Endodermal cell (in vitro differentiated cells): ENCODE data around the gene PCID2. TPM values are rescaled to one million over a fixed set of nuclear protein-coding genes. Genes with fewer than 3 reads are reported as not detected.

ENCODE experiments used
- DNase-seq: peaks from one replicate; pipeline ENCODE4 v3.0.0-alpha.2; 2017
- H3K27ac ChIP-seq: 2 replicates; pipeline ENCODE4 v1.5.1; 2013; ENCODE audit warnings: mild to moderate bottlenecking, low read depth, low read length, moderate library complexity
- H3K27me3 ChIP-seq: 2 replicates; pipeline ENCODE4 v1.6.1; 2013; ENCODE audit warnings: mild to moderate bottlenecking, low read length, moderate library complexity; ENCODE audit not compliant: insufficient read depth, control insufficient read depth, poor library complexity, severe bottlenecking
- H3K36me3 ChIP-seq: 2 replicates; pipeline ENCODE4 v1.7.0; 2013; ENCODE audit warnings: mild to moderate bottlenecking, low read length, moderate library complexity; ENCODE audit not compliant: control insufficient read depth, insufficient read depth
- H3K4me1 ChIP-seq: one replicate; pipeline ENCODE4 v1.7.0; 2013; ENCODE audit warnings: low read length; ENCODE audit not compliant: control insufficient read depth, insufficient read depth
- H3K4me3 ChIP-seq: 2 replicates; pipeline ENCODE4 v1.5.1; 2013; ENCODE audit warnings: mild to moderate bottlenecking, low read length, moderate library complexity
- H3K9ac ChIP-seq: 2 replicates; pipeline ENCODE4 v1.6.1; 2013; ENCODE audit warnings: mild to moderate bottlenecking, low read length, moderate library complexity; ENCODE audit not compliant: poor library complexity, severe bottlenecking; ENCODE audit errors: extremely low read depth
- H3K9me3 ChIP-seq: 2 replicates; pipeline ENCODE4 v1.6.1; 2013; ENCODE audit warnings: mild to moderate bottlenecking, low read length, moderate library complexity; ENCODE audit not compliant: control insufficient read depth
- H3K27ac Mint-ChIP-seq: 2 replicates; pipeline ENCODE4 v1.8.0; 2020; ENCODE audit warnings: mixed read lengths
- H3K27me3 Mint-ChIP-seq: 2 replicates; pipeline ENCODE4 v1.8.0; 2021; ENCODE audit warnings: mild to moderate bottlenecking, mixed read lengths; ENCODE audit not compliant: insufficient read depth
- H3K36me3 Mint-ChIP-seq: 2 replicates; pipeline ENCODE4 v1.8.0; 2020; ENCODE audit warnings: low read depth, mixed read lengths
- H3K4me1 Mint-ChIP-seq: 2 replicates; pipeline ENCODE4 v1.8.0; 2020; ENCODE audit warnings: mixed read lengths
- H3K4me3 Mint-ChIP-seq: 2 replicates; pipeline ENCODE4 v1.8.0; 2020; ENCODE audit warnings: mild to moderate bottlenecking, moderate library complexity, mixed read lengths
- H3K9me3 Mint-ChIP-seq: 2 replicates; pipeline ENCODE4 v1.8.0; 2020; ENCODE audit warnings: mild to moderate bottlenecking, mixed read lengths
- CTCF ChIP-seq: fragments of 200-600 bp; sonication (generic); conservative IDR thresholded peaks from 2 replicates; pipeline ENCODE4 v1.5.0; 2021; ENCODE audit warnings: antibody characterized with exemption, mild to moderate bottlenecking
- WGBS, 2 experiments: methylation state at CpG; one replicate each; pipeline versions ENCODE4 v1.1.5 to v1.1.7; 2013; ENCODE audit warnings: missing lambda C conversion rate in 2 of 2, mixed read lengths in 1 of 2; ENCODE audit not compliant: insufficient coverage in 1 of 2, insufficient read length in 1 of 2; 5-methylcytosine and 5-hydroxymethylcytosine counted together
- total RNA-seq, 2 donors: library from RNA; stranded (reverse); fragmentation: NEBNext Ultra II Directional in 1 of 2; extraction: Animal tissue kit (Norgen Biotek cat#: 25700) in 1 of 2; gene quantifications; 2 replicates in 1 of 2; 3 replicates in 1 of 2; pipeline ENCODE4 v1.2.1, GENCODE V29; 2021

Gene PCID2
- total RNA-seq, 2 donors from 2014 or later: 70.5 to 71.7 TPM

- Mint-ChIP-seq H3K9me3 (no peaks in the 10 kb centered on the region), H3K36me3 (peaks cover 19% of the 10 kb centered on the region), H3K27ac (no peak overlapping the region), H3K4me1 (no peaks in the 10 kb centered on the region), H3K4me3 (no peak overlapping the region), H3K27me3 (no peaks in the 10 kb centered on the region)
- no peak overlapping the region for H3K27ac ChIP-seq
- TF ChIP-seq CTCF: no peak
- H3K9ac ChIP-seq: no peak overlapping the region
- peak; percentile 40 for DNase-seq
- 94% methylated on average over 13 to 26 of the region's 26 CpGs for WGBS, 2 experiments
- no peaks in the 10 kb centered on the region for H3K27me3 ChIP-seq
- H3K4me1 ChIP-seq: no peaks in the 10 kb centered on the region
- H3K36me3 ChIP-seq: no peaks in the 10 kb centered on the region
- H3K4me3 ChIP-seq: no peak overlapping the region
- H3K9me3 ChIP-seq: no peaks in the 10 kb centered on the region
These were observed 67.5 kb downstream of the PCID2 start for GRCh38 chr13:113140677-113141600.

GRCh38 chr13:113139577-113139976 lies 68.9 kb downstream of the PCID2 start:
- no peaks in the 10 kb centered on the region for H3K27me3 ChIP-seq
- TF ChIP-seq CTCF: no peak
- Mint-ChIP-seq H3K9me3 (no peaks in the 10 kb centered on the region), H3K27me3 (no peaks in the 10 kb centered on the region), H3K4me1 (no peaks in the 10 kb centered on the region), H3K27ac (no peak overlapping the region), H3K36me3 (peaks cover 12% of the 10 kb centered on the region), H3K4me3 (no peak overlapping the region)
- 91 to 93% methylated on average over 4 to 5 of the region's 5 CpGs for WGBS, 2 experiments
- no peaks in the 10 kb centered on the region for H3K4me1 ChIP-seq
- no peaks in the 10 kb centered on the region for H3K36me3 ChIP-seq
- H3K27ac ChIP-seq: no peak overlapping the region
- H3K4me3 ChIP-seq: no peak overlapping the region
- H3K9me3 ChIP-seq: no peaks in the 10 kb centered on the region
- DNase-seq: no peak
- no peak overlapping the region for H3K9ac ChIP-seq

- 93 to 95% methylated on average over 14 to 16 of the region's 16 CpGs for WGBS, 2 experiments
- H3K9me3 ChIP-seq: peaks cover 3% of the 10 kb centered on the region
- no peak for TF ChIP-seq CTCF
- no peaks in the 10 kb centered on the region for H3K27me3 ChIP-seq
- no peaks in the 10 kb centered on the region for H3K36me3 ChIP-seq
- no peak overlapping the region for H3K27ac ChIP-seq
- Mint-ChIP-seq H3K4me1 (no peaks in the 10 kb centered on the region), H3K27ac (no peak overlapping the region), H3K4me3 (no peak overlapping the region), H3K27me3 (no peaks in the 10 kb centered on the region), H3K36me3 (peaks cover 12% of the 10 kb centered on the region), H3K9me3 (peaks cover 3% of the 10 kb centered on the region)
- H3K4me1 ChIP-seq: no peaks in the 10 kb centered on the region
- H3K4me3 ChIP-seq: no peak overlapping the region
- peak; percentile 33 for DNase-seq
- no peak overlapping the region for H3K9ac ChIP-seq
These were observed 69.5 kb downstream of the PCID2 start for GRCh38 chr13:113138792-113139551.
